ENCODE measurements around the gene PLA2G2C.

- no peak for TF ChIP-seq POLR2A (IDR thresholded peaks at IDR 0.05)
- TF ChIP-seq CTCF (IDR thresholded peaks at IDR 0.05), result no peak
Observed at GRCh38 chr1:20138961-20139550, 47.3 kb downstream of the PLA2G2C start, which contains the start of gene PLA2G2F.

All from vagina (tissue), 2 donors.